GM12878 (cell line): ENCODE results near the gene WDHD1.
A peak's percentile ranks its signal among the peaks of the same experiment; 100 is the strongest.

Experiments
- BRCA1 ChIP-seq: IDR thresholded peaks from 2 replicates; pipeline ENCODE4 v1.6.1; 2011; ENCODE audit warnings: low read depth, low read length, improper control_type of control experiment
- CHD1 ChIP-seq: IDR thresholded peaks from 2 replicates; pipeline ENCODE4 v1.6.1; 2012; ENCODE audit warnings: low read depth, low read length, improper control_type of control experiment
- CHD4 ChIP-seq: fragments of 200-600 bp; sonication (generic); IDR thresholded peaks from 2 replicates; pipeline ENCODE4 v1.6.1; 2016; ENCODE audit warnings: mild to moderate bottlenecking
- ESRRA ChIP-seq: IDR thresholded peaks from 2 replicates; pipeline ENCODE4 v1.6.1; 2012; ENCODE audit warnings: mild to moderate bottlenecking, low read length, improper control_type of control experiment
- ETV6 ChIP-seq, 2 experiments: fragments of 450-650 bp in 1 of 2; IDR thresholded peaks in 1 of 2; conservative IDR thresholded peaks in 1 of 2; 2 replicates each; pipeline ENCODE4 v1.6.1; 2014; ENCODE audit warnings: antibody characterized with exemption in 1 of 2, borderline replicate concordance in 1 of 2, low read depth in 1 of 2, mild to moderate bottlenecking in 1 of 2, moderate library complexity in 1 of 2
- EZH2 ChIP-seq: IDR thresholded peaks from 2 replicates; pipeline ENCODE4 v1.6.1; 2012; ENCODE audit warnings: low read depth, mild to moderate bottlenecking, control low read depth, inconsistent platforms, low read length, borderline replicate concordance; ENCODE audit not compliant: control insufficient read depth
- HCFC1 ChIP-seq: fragments of 150-350 bp; IDR thresholded peaks from 2 replicates; pipeline ENCODE4 v1.6.1; 2014; ENCODE audit warnings: low read length
- JUND ChIP-seq: IDR thresholded peaks from 2 replicates; pipeline ENCODE4 v1.6.1; 2012; ENCODE audit warnings: low read depth, mild to moderate bottlenecking, low read length, improper control_type of control experiment, moderate library complexity
- MXI1 ChIP-seq: fragments of 150-350 bp; IDR thresholded peaks from 2 replicates; pipeline ENCODE4 v1.6.1; 2011; ENCODE audit warnings: low read depth, mild to moderate bottlenecking, inconsistent platforms, low read length, improper control_type of control experiment
- NFYB ChIP-seq: IDR thresholded peaks from 2 replicates; pipeline ENCODE4 v1.6.1; 2011; ENCODE audit warnings: low read depth, mild to moderate bottlenecking, low read length, improper control_type of control experiment, moderate library complexity; ENCODE audit not compliant: insufficient read depth
- POLR2A ChIP-seq: IDR thresholded peaks from 2 replicates; pipeline ENCODE4 v1.6.1; 2011; ENCODE audit warnings: low read depth, mild to moderate bottlenecking, low read length
- TCF12 ChIP-seq: IDR thresholded peaks from 2 replicates; pipeline ENCODE4 v1.6.1; 2011; ENCODE audit warnings: low read depth, mild to moderate bottlenecking, low read length
- TCF3 ChIP-seq: IDR thresholded peaks from 2 replicates; pipeline ENCODE4 v1.6.1; 2012; ENCODE audit warnings: low read depth, mild to moderate bottlenecking, low read length, borderline replicate concordance; ENCODE audit not compliant: insufficient read depth
- TF ChIP-seq, protein P1 (sequence below), 3 experiments: IDR thresholded peaks in 2 of 3; conservative IDR thresholded peaks in 1 of 3; 2 replicates each; pipeline ENCODE4 v1.5.1; 2011; ENCODE audit warnings: low read depth in 3 of 3, low read length in 3 of 3, mild to moderate bottlenecking in 3 of 3, control low read depth in 2 of 3, moderate library complexity in 2 of 3, inconsistent platforms in 1 of 3, mixed read lengths in 1 of 3; ENCODE audit not compliant: control insufficient read depth in 2 of 3, insufficient read depth in 1 of 3; ENCODE audit errors: extremely low read depth in 1 of 3

DNA sequence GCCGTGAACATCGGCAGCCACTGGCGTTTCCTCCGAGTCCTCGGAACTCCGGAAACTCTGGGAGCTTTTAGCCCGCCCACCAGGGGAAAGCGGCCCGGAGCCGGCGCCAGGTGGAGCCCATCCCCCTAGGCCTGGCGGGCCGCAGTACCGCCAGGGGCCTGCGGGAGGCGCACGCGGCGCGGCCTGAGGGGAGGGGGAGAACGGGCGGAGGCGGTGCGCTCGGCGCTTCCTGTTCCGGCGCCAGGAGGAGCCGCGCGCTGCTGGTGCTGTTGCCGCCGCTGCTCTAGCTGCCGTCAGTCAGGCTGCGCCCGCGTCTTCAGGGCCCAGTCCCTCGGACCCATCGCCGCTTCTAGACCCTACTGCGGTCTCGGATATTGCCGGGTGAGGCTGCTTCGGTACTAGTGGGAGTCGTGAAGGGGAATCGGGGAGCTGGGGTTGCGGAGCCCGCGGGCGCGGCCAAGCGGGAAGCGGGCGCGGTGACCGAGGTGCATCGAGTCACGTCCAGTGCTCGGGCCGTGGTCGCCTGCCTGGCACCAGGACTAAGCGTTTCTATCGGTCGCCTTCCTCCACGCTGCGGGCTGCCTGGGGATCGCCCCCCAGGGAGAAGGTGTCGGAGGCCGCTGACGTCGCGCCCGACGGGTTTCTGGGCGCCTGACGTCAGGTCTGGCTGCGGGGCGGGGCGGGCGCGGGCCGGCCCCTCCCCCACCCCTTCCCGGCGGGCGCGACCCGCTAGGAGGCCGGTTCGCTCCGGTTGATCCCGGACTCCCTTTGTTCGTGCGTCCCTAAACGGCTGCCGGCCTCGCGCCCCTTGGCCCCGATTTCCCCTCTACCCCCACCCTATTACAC, 24.7 kb upstream of the WDHD1 start, which contains the start of gene MAPK1IP1L:
- TF ChIP-seq ETV6 (conservative IDR thresholded peaks at IDR 0.05 in 1 of 2, IDR thresholded peaks at IDR 0.05 in 1 of 2; ENCODE audit: borderline replicate concordance in 1 of 2, low read depth in 1 of 2) (peak in 1 of 2 experiments; percentile 52; a peak in 1 of 4 replicates), TCF3 (peak; percentile 98), ESRRA (no peak; the same call in 1 of the 2 replicates), CHD1 (peak; percentile 82; the same call in 1 of the 2 replicates), EZH2 (no peak), MXI1 (peak; percentile 88), JUND (no peak), CHD4 (no peak), POLR2A (peak; percentile 100), NFYB (no peak), TCF12 (peak; percentile 96), HCFC1 (peak; percentile 62), BRCA1 (0 out of 2 replicates have a peak, but pooled peaks have one; percentile 12)
- TF ChIP-seq, protein P1, sequence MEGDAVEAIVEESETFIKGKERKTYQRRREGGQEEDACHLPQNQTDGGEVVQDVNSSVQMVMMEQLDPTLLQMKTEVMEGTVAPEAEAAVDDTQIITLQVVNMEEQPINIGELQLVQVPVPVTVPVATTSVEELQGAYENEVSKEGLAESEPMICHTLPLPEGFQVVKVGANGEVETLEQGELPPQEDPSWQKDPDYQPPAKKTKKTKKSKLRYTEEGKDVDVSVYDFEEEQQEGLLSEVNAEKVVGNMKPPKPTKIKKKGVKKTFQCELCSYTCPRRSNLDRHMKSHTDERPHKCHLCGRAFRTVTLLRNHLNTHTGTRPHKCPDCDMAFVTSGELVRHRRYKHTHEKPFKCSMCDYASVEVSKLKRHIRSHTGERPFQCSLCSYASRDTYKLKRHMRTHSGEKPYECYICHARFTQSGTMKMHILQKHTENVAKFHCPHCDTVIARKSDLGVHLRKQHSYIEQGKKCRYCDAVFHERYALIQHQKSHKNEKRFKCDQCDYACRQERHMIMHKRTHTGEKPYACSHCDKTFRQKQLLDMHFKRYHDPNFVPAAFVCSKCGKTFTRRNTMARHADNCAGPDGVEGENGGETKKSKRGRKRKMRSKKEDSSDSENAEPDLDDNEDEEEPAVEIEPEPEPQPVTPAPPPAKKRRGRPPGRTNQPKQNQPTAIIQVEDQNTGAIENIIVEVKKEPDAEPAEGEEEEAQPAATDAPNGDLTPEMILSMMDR (IDR thresholded peaks at IDR 0.05 in 2 of 3, conservative IDR thresholded peaks at IDR 0.05 in 1 of 3; ENCODE audit: control insufficient read depth in 2 of 3, extremely low read depth in 1 of 3, insufficient read depth in 1 of 3, low read depth in 3 of 3, low read length in 3 of 3) = peak; percentile 96 to 99 (median 99); a peak in 5 of 6 replicates
